Suprapubic skin (tissue), 3 donors: ENCODE measurements around the gene WDR45B.

ENCODE experiments used
- CTCF ChIP-seq, 2 donors: fragments of 200-600 bp in 1 of 2; fragments of 450-650 bp in 1 of 2; sonication (generic) in 1 of 2; IDR thresholded peaks; one replicate each; pipeline ENCODE4 v1.5.1; 2016 to 2019; ENCODE audit warnings: antibody characterized with exemption in 2 of 2, mild to moderate bottlenecking in 1 of 2, moderate library complexity in 1 of 2
- EP300 ChIP-seq: sonication (generic); formaldehyde crosslinking; IDR thresholded peaks from one replicate; pipeline ENCODE4 v1.6.1; 2017; ENCODE audit warnings: antibody characterized with exemption

- TF ChIP-seq CTCF (IDR thresholded peaks at IDR 0.05) (no peak), EP300 (no peak)
These were observed 8.2 kb downstream of the WDR45B start for GRCh38 chr17:82640036-82640435.
